ENCODE measurements around the gene TMEM141. TPM values are rescaled to one million over a fixed set of nuclear protein-coding genes. Genes with fewer than 3 reads are reported as not detected.
"Not testable (repeated sequence)": the region's sequence is repeated elsewhere in the genome, so short reads cannot be mapped to it uniquely, and the experiment has no call there.

The TMEM141 gene
- total RNA-seq, 1 donor from 2014 or later: 27.8 TPM

GRCh38 chr9:136835162-136835931 is 44.2 kb downstream of the TMEM141 start:
- Mint-ChIP-seq H3K27ac (ENCODE audit: unreplicated experiment) (no peak overlapping the region), H3K4me1 (peaks cover 6% of the 10 kb centered on the region), H3K9me3 (no peaks in the 10 kb centered on the region), H3K4me3 (peak overlapping the region; percentile 49), H3K27me3 (ENCODE audit: low read depth) (peaks cover 7% of the 10 kb centered on the region), H3K36me3 (ENCODE audit: low read depth) (peaks cover 4% of the 10 kb centered on the region)
- no peak for DNase-seq (ENCODE audit: low read depth, low spot score)
- TF ChIP-seq CTCF (conservative IDR thresholded peaks at IDR 0.05): no peak

GRCh38 chr9:136835932-136836904 is 45.1 kb downstream of the TMEM141 start:
- H3K27ac Mint-ChIP-seq (ENCODE audit: unreplicated experiment): no peak overlapping the region
- DNase-seq (ENCODE audit: low read depth, low spot score): no peak
- no peak for TF ChIP-seq CTCF (conservative IDR thresholded peaks at IDR 0.05)
- peaks cover 10% of the 10 kb centered on the region for H3K27me3 Mint-ChIP-seq (ENCODE audit: low read depth)
- peaks cover 4% of the 10 kb centered on the region for H3K36me3 Mint-ChIP-seq (ENCODE audit: low read depth)
- peak overlapping the region; percentile 19 for H3K4me3 Mint-ChIP-seq
- H3K9me3 Mint-ChIP-seq: no peaks in the 10 kb centered on the region
- peaks cover 9% of the 10 kb centered on the region for H3K4me1 Mint-ChIP-seq

DNA sequence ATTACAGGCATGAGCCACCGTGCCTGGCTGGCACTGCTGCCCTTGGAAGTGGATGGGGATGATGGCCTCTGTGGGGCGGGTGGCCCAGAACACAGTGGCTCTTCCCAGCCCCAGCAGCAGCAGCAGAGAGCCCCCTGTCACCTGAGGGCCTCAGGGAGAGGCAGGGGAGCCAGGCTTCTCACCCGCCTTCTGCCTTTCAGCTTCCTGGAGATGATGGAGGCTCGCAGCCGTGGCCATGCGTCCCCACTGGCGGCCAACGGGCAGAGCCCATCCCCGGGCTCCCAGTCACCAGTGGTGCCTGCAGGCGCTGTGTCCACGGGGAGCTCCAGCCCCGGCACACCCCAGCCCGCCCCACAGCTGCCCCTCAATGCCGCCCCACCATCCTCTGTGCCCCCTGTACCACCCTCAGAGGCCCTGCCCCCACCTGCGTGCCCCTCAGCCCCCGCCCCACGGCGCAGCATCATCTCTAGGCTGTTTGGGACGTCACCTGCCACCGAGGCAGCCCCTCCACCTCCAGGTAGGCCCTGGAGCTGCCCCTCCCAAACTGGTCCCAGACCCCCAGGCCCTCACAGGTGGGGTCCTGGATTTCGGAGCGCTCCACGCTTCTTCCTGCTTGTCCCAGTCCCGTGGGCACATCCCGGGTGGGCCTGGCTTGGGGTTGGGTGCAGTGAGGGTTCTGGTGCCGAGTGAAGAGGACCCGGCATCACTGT is 46.2 kb downstream of the TMEM141 start:
- TF ChIP-seq CTCF (conservative IDR thresholded peaks at IDR 0.05): no peak
- peaks cover 17% of the 10 kb centered on the region for H3K4me1 Mint-ChIP-seq
- DNase-seq (ENCODE audit: low read depth, low spot score): no peak
- no peak overlapping the region for H3K4me3 Mint-ChIP-seq
- no peaks in the 10 kb centered on the region for H3K9me3 Mint-ChIP-seq
- H3K36me3 Mint-ChIP-seq (ENCODE audit: low read depth): peaks cover 4% of the 10 kb centered on the region
- no peak overlapping the region for H3K27ac Mint-ChIP-seq (ENCODE audit: unreplicated experiment)
- H3K27me3 Mint-ChIP-seq (ENCODE audit: low read depth): peaks cover 18% of the 10 kb centered on the region

GRCh38 chr9:136837856-136838277 is 46.7 kb downstream of the TMEM141 start:
- H3K4me3 Mint-ChIP-seq; H3K9me3 Mint-ChIP-seq; DNase-seq (ENCODE audit: low read depth, low spot score); H3K36me3 Mint-ChIP-seq (ENCODE audit: low read depth); H3K27ac Mint-ChIP-seq (ENCODE audit: unreplicated experiment): not testable (repeated sequence)
- H3K4me1 Mint-ChIP-seq: peaks cover 19% of the 10 kb centered on the region
- H3K27me3 Mint-ChIP-seq (ENCODE audit: low read depth): peaks cover 20% of the 10 kb centered on the region

DNA sequence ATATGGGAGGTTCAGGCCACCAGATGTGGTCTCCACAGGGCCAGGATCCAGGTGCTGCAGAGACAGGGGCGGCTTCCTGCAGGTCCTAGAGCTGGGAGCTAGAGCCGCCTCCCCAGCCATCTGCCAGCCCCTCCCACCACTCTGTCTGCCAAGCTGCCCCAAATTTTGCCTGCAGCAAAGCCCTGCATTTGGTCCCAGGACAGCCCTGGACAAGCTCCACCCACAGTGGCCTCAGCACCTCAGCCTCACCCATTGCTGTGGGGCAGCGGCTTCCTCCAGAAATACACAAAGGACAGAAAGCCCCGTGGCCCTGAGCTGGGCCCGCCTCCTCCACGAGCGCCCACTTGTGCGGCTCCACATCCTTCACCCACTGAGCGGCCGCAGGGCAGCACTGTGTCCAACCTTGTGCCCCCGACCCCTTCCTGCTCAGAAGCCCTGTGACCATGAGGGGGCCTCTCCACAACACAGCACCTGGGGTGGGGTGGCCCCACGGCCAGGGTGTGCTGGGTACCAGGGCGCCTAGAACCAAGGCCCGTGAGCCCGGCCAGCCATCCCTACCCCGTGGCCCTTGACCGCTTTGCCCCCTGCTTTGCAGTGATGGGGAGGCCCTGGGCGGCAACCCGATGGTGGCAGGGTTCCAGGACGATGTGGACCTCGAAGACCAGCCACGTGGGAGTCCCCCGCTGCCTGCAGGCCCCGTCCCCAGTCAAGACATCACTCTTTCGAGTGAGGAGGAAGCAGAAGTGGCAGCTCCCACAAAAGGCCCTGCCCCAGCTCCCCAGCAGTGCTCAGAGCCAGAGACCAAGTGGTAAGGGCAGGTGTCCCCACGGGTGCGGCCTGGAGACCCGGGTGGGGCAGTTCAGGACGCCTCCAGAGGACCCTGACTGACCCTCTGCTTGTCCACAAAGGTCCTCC is 47.4 kb downstream of the TMEM141 start:
- peaks cover 19% of the 10 kb centered on the region for H3K4me1 Mint-ChIP-seq
- peaks cover 23% of the 10 kb centered on the region for H3K27me3 Mint-ChIP-seq (ENCODE audit: low read depth)
- TF ChIP-seq CTCF (conservative IDR thresholded peaks at IDR 0.05): no peak
- DNase-seq (ENCODE audit: low read depth, low spot score): no peak
- no peak overlapping the region for H3K27ac Mint-ChIP-seq (ENCODE audit: unreplicated experiment)
- peaks cover 4% of the 10 kb centered on the region for H3K36me3 Mint-ChIP-seq (ENCODE audit: low read depth)
- H3K4me3 Mint-ChIP-seq: peak overlapping the region; percentile 38
- no peaks in the 10 kb centered on the region for H3K9me3 Mint-ChIP-seq

Data from neural crest cell (in vitro differentiated cells).